GM04504 (cell line): ENCODE data around the gene AGGF1.
"Not testable (repeated sequence)": the region's sequence is repeated elsewhere in the genome, so short reads cannot be mapped to it uniquely, and the experiment has no call there.

Source experiments
- DNase-seq: peaks from one replicate; pipeline ENCODE4 v3.0.0-alpha.2; 2012; ENCODE audit warnings: low read depth

The AGGF1 gene

GRCh38 chr5:77030097-77031071 lies at the start of gene AGGF1:
TSS of gene AGGF1 (plus strand) at chr5:77030404. CDS start at chr5:77030767, 363 bp downstream.
- peak; percentile 77 for DNase-seq

GRCh38 chr5:76980518-76981144 lies 49.6 kb upstream of the AGGF1 start:
- no peak for DNase-seq

GRCh38 chr5:76982450-76982849 lies 47.8 kb upstream of the AGGF1 start:
- no peak for DNase-seq

GRCh38 chr5:76983468-76983867 lies 46.7 kb upstream of the AGGF1 start:
- no peak for DNase-seq

GRCh38 chr5:76986825-76987526 lies 43.2 kb upstream of the AGGF1 start:
- DNase-seq: no peak

GRCh38 chr5:76990899-76991459 lies 39.2 kb upstream of the AGGF1 start:
- no peak for DNase-seq

- DNase-seq: not testable (repeated sequence)
Measured at GRCh38 chr5:76993436-76993835, 36.8 kb upstream of the AGGF1 start.

GRCh38 chr5:76994337-76994736 lies 35.9 kb upstream of the AGGF1 start:
- DNase-seq: no peak

- not testable (repeated sequence) for DNase-seq
Measured at GRCh38 chr5:76998251-76998650, 32.0 kb upstream of the AGGF1 start.

GRCh38 chr5:76999451-76999850 lies 30.8 kb upstream of the AGGF1 start:
- DNase-seq: peak; percentile 11

GRCh38 chr5:77003246-77003645 lies 27.0 kb upstream of the AGGF1 start:
- no peak for DNase-seq

- DNase-seq: no peak
Measured at GRCh38 chr5:77006124-77006523, 24.1 kb upstream of the AGGF1 start.

GRCh38 chr5:77008413-77008812 lies 21.8 kb upstream of the AGGF1 start:
- DNase-seq: no peak

- DNase-seq: no peak
Measured at GRCh38 chr5:77010243-77010642, 20.0 kb upstream of the AGGF1 start.

GRCh38 chr5:77011498-77011897 lies 18.7 kb upstream of the AGGF1 start:
- no peak for DNase-seq

- DNase-seq: no peak
Measured at GRCh38 chr5:77012601-77013000, 17.6 kb upstream of the AGGF1 start.

- peak; percentile 21 for DNase-seq
Measured at GRCh38 chr5:77015938-77016569, 14.2 kb upstream of the AGGF1 start.

GRCh38 chr5:77016962-77017361 lies 13.2 kb upstream of the AGGF1 start:
- DNase-seq: no peak

GRCh38 chr5:77017668-77018067 lies 12.5 kb upstream of the AGGF1 start:
- DNase-seq: no peak

GRCh38 chr5:77022511-77023417 lies 7.4 kb upstream of the AGGF1 start:
- no peak for DNase-seq

GRCh38 chr5:77024490-77024889 lies 5.7 kb upstream of the AGGF1 start:
- no peak for DNase-seq
